Measurements from ENCODE around the gene RMND1. TPM values are rescaled to one million over a fixed set of nuclear protein-coding genes. Genes with fewer than 3 reads are reported as not detected.

RMND1 gene
- total and polyA plus RNA-seq, 9 of the 15 experiments (the other 6 are each of a cell fraction or from before 2014, with no cell fraction given), result 26.9 to 47.8 (median 36.2) TPM

DNA sequence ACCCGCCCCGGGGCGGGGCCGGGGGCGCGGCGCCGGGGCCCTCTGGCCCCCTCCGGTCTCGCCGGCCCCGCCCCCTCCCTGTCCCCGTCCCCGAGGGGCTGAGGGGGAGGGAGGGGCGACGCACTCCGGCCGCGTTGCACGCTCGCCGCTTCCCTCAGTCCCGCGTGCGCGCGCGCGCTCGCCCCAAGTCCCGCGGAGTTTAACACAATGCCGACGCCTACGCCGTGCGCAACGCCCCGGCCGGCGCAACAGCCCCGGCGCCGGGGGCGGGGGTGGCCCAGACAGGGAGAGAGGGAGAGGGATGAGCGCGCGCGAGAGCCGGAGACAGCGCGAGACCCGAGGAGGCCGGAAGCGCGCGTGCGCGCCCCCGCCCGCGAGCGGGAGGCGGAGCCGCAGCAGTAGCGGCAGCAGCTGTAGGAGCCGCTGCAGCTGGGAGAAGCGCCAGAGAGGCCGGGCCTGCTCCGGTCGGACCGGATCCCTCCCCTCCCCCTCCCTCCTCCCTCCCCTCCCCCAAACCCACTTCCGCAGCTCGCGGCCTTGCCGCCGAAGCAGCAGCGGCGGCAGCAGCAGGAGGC, 61.6 kb downstream of the RMND1 start (continued):
- TF ChIP-seq HDAC6 (IDR thresholded peaks at IDR 0.05; ENCODE audit: low read depth, low read length) (no peak), ZC3H8 (IDR thresholded peaks at IDR 0.05) (no peak), E2F6 (IDR thresholded peaks at IDR 0.05; ENCODE audit: borderline replicate concordance in 1 of 2, extremely low read depth in 1 of 2, insufficient read depth in 1 of 2, insufficient read length in 1 of 2, low read depth in 1 of 2, low read length in 1 of 2, poor library complexity in 1 of 2, severe bottlenecking in 1 of 2) (peak; percentile 42 to 71), ETS2 (tag; IDR thresholded peaks at IDR 0.05; ENCODE audit: borderline replicate concordance, poor library complexity, severe bottlenecking) (no peak), MTF1 (CRISPR knock-in tag; IDR thresholded peaks at IDR 0.05; ENCODE audit: borderline replicate concordance) (no peak), RBM39 (optimal IDR thresholded peaks at IDR 0.05; ENCODE audit: low read depth, low read length) (no peak), GABPB2 (CRISPR knock-in tag; conservative IDR thresholded peaks at IDR 0.05) (no peak), HEY1 (CRISPR knock-in tag; IDR thresholded peaks at IDR 0.05; ENCODE audit: borderline replicate concordance) (no peak), ZZZ3 (IDR thresholded peaks at IDR 0.05) (no peak), ZNF586 (CRISPR knock-in tag; conservative IDR thresholded peaks at IDR 0.05) (no peak), SIN3B (IDR thresholded peaks at IDR 0.05; ENCODE audit: low read depth) (peak; percentile 1; the same call in 1 of the 2 replicates), GTF2A2 (tag; IDR thresholded peaks at IDR 0.05) (no peak), RAD21 (CRISPR knock-in tag; conservative IDR thresholded peaks at IDR 0.05 in 1 of 2, IDR thresholded peaks at IDR 0.05 in 1 of 2) (no peak), E2F3 (CRISPR knock-in tag; IDR thresholded peaks at IDR 0.05) (no peak), CREB3 (tag; conservative IDR thresholded peaks at IDR 0.05; ENCODE audit: low read depth) (no peak)
- TF ChIP-seq, protein P1, sequence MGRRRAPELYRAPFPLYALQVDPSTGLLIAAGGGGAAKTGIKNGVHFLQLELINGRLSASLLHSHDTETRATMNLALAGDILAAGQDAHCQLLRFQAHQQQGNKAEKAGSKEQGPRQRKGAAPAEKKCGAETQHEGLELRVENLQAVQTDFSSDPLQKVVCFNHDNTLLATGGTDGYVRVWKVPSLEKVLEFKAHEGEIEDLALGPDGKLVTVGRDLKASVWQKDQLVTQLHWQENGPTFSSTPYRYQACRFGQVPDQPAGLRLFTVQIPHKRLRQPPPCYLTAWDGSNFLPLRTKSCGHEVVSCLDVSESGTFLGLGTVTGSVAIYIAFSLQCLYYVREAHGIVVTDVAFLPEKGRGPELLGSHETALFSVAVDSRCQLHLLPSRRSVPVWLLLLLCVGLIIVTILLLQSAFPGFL (CRISPR knock-in tag; IDR thresholded peaks at IDR 0.05), result no peak
- TF ChIP-seq, protein P2, sequence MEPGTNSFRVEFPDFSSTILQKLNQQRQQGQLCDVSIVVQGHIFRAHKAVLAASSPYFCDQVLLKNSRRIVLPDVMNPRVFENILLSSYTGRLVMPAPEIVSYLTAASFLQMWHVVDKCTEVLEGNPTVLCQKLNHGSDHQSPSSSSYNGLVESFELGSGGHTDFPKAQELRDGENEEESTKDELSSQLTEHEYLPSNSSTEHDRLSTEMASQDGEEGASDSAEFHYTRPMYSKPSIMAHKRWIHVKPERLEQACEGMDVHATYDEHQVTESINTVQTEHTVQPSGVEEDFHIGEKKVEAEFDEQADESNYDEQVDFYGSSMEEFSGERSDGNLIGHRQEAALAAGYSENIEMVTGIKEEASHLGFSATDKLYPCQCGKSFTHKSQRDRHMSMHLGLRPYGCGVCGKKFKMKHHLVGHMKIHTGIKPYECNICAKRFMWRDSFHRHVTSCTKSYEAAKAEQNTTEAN (CRISPR knock-in tag; IDR thresholded peaks at IDR 0.05), result no peak
- TF ChIP-seq, protein P3, sequence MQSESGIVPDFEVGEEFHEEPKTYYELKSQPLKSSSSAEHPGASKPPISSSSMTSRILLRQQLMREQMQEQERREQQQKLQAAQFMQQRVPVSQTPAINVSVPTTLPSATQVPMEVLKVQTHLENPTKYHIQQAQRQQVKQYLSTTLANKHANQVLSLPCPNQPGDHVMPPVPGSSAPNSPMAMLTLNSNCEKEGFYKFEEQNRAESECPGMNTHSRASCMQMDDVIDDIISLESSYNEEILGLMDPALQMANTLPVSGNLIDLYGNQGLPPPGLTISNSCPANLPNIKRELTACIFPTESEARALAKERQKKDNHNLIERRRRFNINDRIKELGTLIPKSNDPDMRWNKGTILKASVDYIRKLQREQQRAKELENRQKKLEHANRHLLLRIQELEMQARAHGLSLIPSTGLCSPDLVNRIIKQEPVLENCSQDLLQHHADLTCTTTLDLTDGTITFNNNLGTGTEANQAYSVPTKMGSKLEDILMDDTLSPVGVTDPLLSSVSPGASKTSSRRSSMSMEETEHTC (IDR thresholded peaks at IDR 0.05), result no peak
- TF ChIP-seq, protein P4, sequence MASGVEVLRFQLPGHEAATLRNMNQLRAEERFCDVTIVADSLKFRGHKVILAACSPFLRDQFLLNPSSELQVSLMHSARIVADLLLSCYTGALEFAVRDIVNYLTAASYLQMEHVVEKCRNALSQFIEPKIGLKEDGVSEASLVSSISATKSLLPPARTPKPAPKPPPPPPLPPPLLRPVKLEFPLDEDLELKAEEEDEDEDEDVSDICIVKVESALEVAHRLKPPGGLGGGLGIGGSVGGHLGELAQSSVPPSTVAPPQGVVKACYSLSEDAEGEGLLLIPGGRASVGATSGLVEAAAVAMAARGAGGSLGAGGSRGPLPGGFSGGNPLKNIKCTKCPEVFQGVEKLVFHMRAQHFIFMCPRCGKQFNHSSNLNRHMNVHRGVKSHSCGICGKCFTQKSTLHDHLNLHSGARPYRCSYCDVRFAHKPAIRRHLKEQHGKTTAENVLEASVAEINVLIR (CRISPR knock-in tag; IDR thresholded peaks at IDR 0.05), result no peak

Measured in K562 (cell line).